AG10803 (cell line): ENCODE data around the gene NRSN1.

ENCODE experiments used
- DNase-seq: peaks from one replicate; pipeline ENCODE4 v3.0.0; 2010; ENCODE audit warnings: low read depth
- H3K4me3 ChIP-seq: 2 replicates; pipeline ENCODE4 v1.5.1; 2011; ENCODE audit warnings: mild to moderate bottlenecking, low read length, control low read depth
- CTCF ChIP-seq: conservative IDR thresholded peaks from 2 replicates; pipeline ENCODE4 v1.5.1; 2011; ENCODE audit warnings: mild to moderate bottlenecking, low read length, control low read depth, inconsistent platforms

NRSN1 gene

GRCh38 chr6:24195836-24196597 is 70.0 kb downstream of the NRSN1 start:
- no peak for DNase-seq
- no peak for TF ChIP-seq CTCF
- H3K4me3 ChIP-seq: no peak overlapping the region
